ENCODE measurements around the gene SERPINB1. TPM values are rescaled to one million over a fixed set of nuclear protein-coding genes. Genes with fewer than 3 reads are reported as not detected.

SERPINB1 gene
- total and polyA plus RNA-seq, 10 of the 15 experiments (the other 5 are each of a cell fraction or from before 2014, with no cell fraction given) = 0.45 to 2.4 (median 0.83) TPM

GRCh38 chr6:2830183-2830582 is 11.5 kb downstream of the SERPINB1 start (continued):
- TF ChIP-seq CUX1 (IDR thresholded peaks at IDR 0.05; ENCODE audit: insufficient replicate concordance, low read depth, low read length) = no peak

- CTCF ChIA-PET = interaction anchor here (1.1 kb wide), 1 partner anchor 102 kb away, joined by 3 read pairs; no protein-coding TSS in a partner anchor
- H4K20me1 ChIP-seq (ENCODE audit: control insufficient read depth, insufficient read depth) = no peaks in the 10 kb centered on the region
- 98% methylated on average over 2 of the region's 2 CpGs for WGBS (ENCODE audit: insufficient coverage, insufficient replicate concordance, low lambda C conversion rate, missing lambda C conversion rate)
- no peaks in the 10 kb centered on the region for H3K36me3 ChIP-seq (ENCODE audit: control insufficient read depth in 2 of 2, insufficient read depth in 2 of 2, low read length in 1 of 2)
- no peaks in the 10 kb centered on the region for H3K9me3 ChIP-seq (replicated peaks; ENCODE audit: control insufficient read depth, insufficient read depth, low read length)
- no peak overlapping the region for H3K4me3 ChIP-seq
- ATAC-seq (no peak), FAIRE-seq (no peak), DNase-seq (ENCODE audit: low read depth, low spot score) (no peak)
- no peak for TF ChIP-seq POU2F2 (IDR thresholded peaks at IDR 0.05; ENCODE audit: borderline replicate concordance, low read depth, low read length)
- TF ChIP-seq, protein P1, sequence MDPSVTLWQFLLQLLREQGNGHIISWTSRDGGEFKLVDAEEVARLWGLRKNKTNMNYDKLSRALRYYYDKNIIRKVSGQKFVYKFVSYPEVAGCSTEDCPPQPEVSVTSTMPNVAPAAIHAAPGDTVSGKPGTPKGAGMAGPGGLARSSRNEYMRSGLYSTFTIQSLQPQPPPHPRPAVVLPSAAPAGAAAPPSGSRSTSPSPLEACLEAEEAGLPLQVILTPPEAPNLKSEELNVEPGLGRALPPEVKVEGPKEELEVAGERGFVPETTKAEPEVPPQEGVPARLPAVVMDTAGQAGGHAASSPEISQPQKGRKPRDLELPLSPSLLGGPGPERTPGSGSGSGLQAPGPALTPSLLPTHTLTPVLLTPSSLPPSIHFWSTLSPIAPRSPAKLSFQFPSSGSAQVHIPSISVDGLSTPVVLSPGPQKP (IDR thresholded peaks at IDR 0.05; ENCODE audit: low read depth, low read length) = no peak
- no peak for TF ChIP-seq SPI1 (IDR thresholded peaks at IDR 0.05; ENCODE audit: borderline replicate concordance, insufficient read depth, low read depth, low read length)
- TF ChIP-seq, protein P2, sequence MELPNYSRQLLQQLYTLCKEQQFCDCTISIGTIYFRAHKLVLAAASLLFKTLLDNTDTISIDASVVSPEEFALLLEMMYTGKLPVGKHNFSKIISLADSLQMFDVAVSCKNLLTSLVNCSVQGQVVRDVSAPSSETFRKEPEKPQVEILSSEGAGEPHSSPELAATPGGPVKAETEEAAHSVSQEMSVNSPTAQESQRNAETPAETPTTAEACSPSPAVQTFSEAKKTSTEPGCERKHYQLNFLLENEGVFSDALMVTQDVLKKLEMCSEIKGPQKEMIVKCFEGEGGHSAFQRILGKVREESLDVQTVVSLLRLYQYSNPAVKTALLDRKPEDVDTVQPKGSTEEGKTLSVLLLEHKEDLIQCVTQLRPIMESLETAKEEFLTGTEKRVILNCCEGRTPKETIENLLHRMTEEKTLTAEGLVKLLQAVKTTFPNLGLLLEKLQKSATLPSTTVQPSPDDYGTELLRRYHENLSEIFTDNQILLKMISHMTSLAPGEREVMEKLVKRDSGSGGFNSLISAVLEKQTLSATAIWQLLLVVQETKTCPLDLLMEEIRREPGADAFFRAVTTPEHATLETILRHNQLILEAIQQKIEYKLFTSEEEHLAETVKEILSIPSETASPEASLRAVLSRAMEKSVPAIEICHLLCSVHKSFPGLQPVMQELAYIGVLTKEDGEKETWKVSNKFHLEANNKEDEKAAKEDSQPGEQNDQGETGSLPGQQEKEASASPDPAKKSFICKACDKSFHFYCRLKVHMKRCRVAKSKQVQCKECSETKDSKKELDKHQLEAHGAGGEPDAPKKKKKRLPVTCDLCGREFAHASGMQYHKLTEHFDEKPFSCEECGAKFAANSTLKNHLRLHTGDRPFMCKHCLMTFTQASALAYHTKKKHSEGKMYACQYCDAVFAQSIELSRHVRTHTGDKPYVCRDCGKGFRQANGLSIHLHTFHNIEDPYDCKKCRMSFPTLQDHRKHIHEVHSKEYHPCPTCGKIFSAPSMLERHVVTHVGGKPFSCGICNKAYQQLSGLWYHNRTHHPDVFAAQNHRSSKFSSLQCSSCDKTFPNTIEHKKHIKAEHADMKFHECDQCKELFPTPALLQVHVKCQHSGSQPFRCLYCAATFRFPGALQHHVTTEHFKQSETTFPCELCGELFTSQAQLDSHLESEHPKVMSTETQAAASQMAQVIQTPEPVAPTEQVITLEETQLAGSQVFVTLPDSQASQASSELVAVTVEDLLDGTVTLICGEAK (IDR thresholded peaks at IDR 0.05; ENCODE audit: borderline replicate concordance) = no peak
- no peak for TF ChIP-seq MTA2 (IDR thresholded peaks at IDR 0.05; ENCODE audit: low read depth)
- no peak for TF ChIP-seq NR2C2 (IDR thresholded peaks at IDR 0.05; ENCODE audit: borderline replicate concordance, control insufficient read depth, insufficient read length, low read depth)
- H3K27ac ChIP-seq (ENCODE audit: control insufficient read depth, insufficient read depth) = no peak overlapping the region
- H3K9ac ChIP-seq (ENCODE audit: control insufficient read depth, insufficient read depth, low read length) = no peak overlapping the region
- intact Hi-C loops (cut with micrococcal nuclease; ENCODE audit: unreplicated experiment) (no loop called here), in situ Hi-C loops (cut with MboI) (no loop called here)
- BruUV-seq (replicated peaks) = no TSS peak
- H3K79me2 ChIP-seq (ENCODE audit: control insufficient read depth, insufficient read depth, low read length) = no peaks in the 10 kb centered on the region
- peaks cover 0 to 2% of the 10 kb centered on the region in 2 experiments; a peak in 2 of 4 replicates for H3K27me3 ChIP-seq (replicated peaks in 1 of 2; ENCODE audit: control insufficient read depth in 2 of 2, insufficient read depth in 2 of 2, low read length in 1 of 2)
- RAD21 ChIA-PET (ENCODE audit: unreplicated experiment) = no interaction called here
- H2AFZ ChIP-seq (ENCODE audit: control insufficient read depth, low read depth, low read length) = no peak overlapping the region
- no peaks in the 10 kb centered on the region for H3K4me1 ChIP-seq (ENCODE audit: control insufficient read depth, insufficient read depth, low read length)
- POLR2A ChIA-PET = no interaction called here
- SMC1A ChIA-PET (ENCODE audit: uncharacterized antibody, unreplicated experiment) = interaction anchor here (1.0 kb wide), 1 partner anchor 13 kb away, joined by 3 read pairs; the partner anchor contains the start of gene SERPINB1
- H3K4me2 ChIP-seq (ENCODE audit: control insufficient read depth, insufficient read depth) = no peak overlapping the region
Measured at GRCh38 chr6:2829253-2829652, 12.4 kb downstream of the SERPINB1 start.
